ENCODE measurements around the gene B4GALNT1. TPM values are rescaled to one million over a fixed set of nuclear protein-coding genes. Genes with fewer than 3 reads are reported as not detected.
A peak's percentile ranks its signal among the peaks of the same experiment; 100 is the strongest.

The B4GALNT1 gene
- total RNA-seq, 2 experiments from 2014 or later = 2.4 to 8.2 TPM

- Mint-ChIP-seq H3K27ac (no peak overlapping the region), H3K9me3 (ENCODE audit: low read depth) (no peaks in the 10 kb centered on the region), H3K27me3 (peaks cover 82% of the 10 kb centered on the region), H3K4me1 (peaks cover 13% of the 10 kb centered on the region), H3K4me3 (no peak overlapping the region), H3K36me3 (no peaks in the 10 kb centered on the region)
- DNase-seq (no peak), ATAC-seq (peak; percentile 31)
- CTCF ChIA-PET = interaction anchor here (1.0 to 10.7 kb wide), 4 partner anchors 13 to 32 kb away, joined by 3 to 148 read pairs (median 6); partner anchors contain the start of genes B4GALNT1 and PIP4K2C
Observed at GRCh38 chr12:57614178-57614947, 18.6 kb downstream of the B4GALNT1 start.

- no peak overlapping the region for H3K27ac Mint-ChIP-seq
Observed at GRCh38 chr12:57613427-57614109, 19.4 kb downstream of the B4GALNT1 start.

GRCh38 chr12:57612711-57613426 is 20.1 kb downstream of the B4GALNT1 start:
- Mint-ChIP-seq H3K4me3 (no peak overlapping the region), H3K27me3 (peaks cover 67% of the 10 kb centered on the region), H3K27ac (no peak overlapping the region), H3K36me3 (no peaks in the 10 kb centered on the region), H3K4me1 (peaks cover 11% of the 10 kb centered on the region), H3K9me3 (ENCODE audit: low read depth) (no peaks in the 10 kb centered on the region)
- DNase-seq (no peak), ATAC-seq (no peak)
- CTCF ChIA-PET = interaction anchor here (1.1 to 10.7 kb wide), 6 partner anchors 9 to 30 kb away, joined by 3 to 148 read pairs (median 5); partner anchors contain the start of genes B4GALNT1 and PIP4K2C

More at GRCh38 chr12:57613427-57614109, 19.4 kb downstream of the B4GALNT1 start:
- Mint-ChIP-seq H3K9me3 (ENCODE audit: low read depth) (no peaks in the 10 kb centered on the region), H3K4me3 (no peak overlapping the region), H3K27me3 (peaks cover 74% of the 10 kb centered on the region), H3K4me1 (peaks cover 11% of the 10 kb centered on the region), H3K36me3 (no peaks in the 10 kb centered on the region)
- CTCF ChIA-PET = interaction anchor here (1.0 to 10.7 kb wide), 5 partner anchors 10 to 31 kb away, joined by 3 to 148 read pairs (median 4); partner anchors contain the start of genes B4GALNT1 and PIP4K2C
- ATAC-seq (no peak), DNase-seq (no peak)

DNA sequence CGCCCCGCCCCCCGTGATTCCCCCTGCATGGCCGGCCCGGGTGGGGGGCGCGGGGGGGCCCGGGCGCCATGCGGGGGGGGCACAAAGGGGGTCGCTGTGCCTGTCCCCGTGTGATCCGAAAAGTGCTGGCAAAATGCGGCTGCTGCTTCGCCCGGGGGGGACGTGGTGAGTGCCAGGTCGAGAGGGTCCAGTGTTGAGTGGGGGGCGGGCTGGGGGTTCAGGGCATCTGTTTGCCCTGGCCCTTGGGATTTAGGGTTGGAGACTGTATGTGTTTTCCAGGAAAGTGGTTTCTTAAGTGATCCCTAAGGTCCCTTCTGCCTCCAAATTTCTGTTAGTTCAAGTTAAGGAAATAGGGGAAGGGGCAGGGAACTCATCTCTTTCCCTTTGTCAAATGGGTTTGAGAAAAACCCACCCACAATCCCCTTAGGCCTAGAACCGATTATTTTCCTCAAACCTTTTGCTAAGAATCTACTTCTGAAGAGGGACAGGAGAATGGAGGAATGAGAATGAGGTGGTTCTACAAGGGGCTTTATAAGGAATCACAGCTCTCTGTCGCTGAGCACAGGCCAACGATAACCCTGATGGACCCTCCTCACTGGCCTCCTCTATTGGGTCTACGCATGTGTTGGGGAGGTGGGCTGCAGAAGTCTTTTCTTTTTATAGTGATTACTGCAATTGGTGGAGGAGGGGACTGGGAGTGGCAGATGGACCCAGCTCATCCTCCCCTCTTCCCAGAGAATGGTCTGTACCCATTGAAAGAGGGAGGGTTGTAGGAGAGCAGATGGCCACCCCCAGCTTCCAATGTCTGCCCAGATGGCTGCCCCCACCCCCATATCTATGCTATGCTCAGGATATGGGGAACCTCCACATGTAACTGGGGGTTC is 20.9 kb downstream of the B4GALNT1 start:
- DNase-seq (no peak), ATAC-seq (no peak)
- no peak overlapping the region for H3K27ac Mint-ChIP-seq
- no peaks in the 10 kb centered on the region for H3K9me3 Mint-ChIP-seq (ENCODE audit: low read depth)
- peaks cover 59% of the 10 kb centered on the region for H3K27me3 Mint-ChIP-seq
- no peaks in the 10 kb centered on the region for H3K36me3 Mint-ChIP-seq
- H3K4me1 Mint-ChIP-seq = peaks cover 11% of the 10 kb centered on the region
- peak overlapping the region; percentile 53 for H3K4me3 Mint-ChIP-seq
- CTCF ChIA-PET = interaction anchor here (1.0 to 2.0 kb wide), 5 partner anchors 9 to 91 kb away, joined by 3 to 7 read pairs (median 4); partner anchors contain the start of gene DDIT3

GRCh38 chr12:57611108-57611826 is 21.7 kb downstream of the B4GALNT1 start, which contains the start of gene ARHGEF25:
ARHGEF25 (plus strand) TSS chr12:57611435; CDS start chr12:57611895, 460 bp downstream.
- H3K27ac Mint-ChIP-seq = no peak within 1 kb of the TSS
- ATAC-seq = peak; percentile 83
- peaks cover 11% of the 10 kb centered on the region for H3K4me1 Mint-ChIP-seq
- peaks cover 52% of the 10 kb centered on the region for H3K27me3 Mint-ChIP-seq
- H3K9me3 Mint-ChIP-seq (ENCODE audit: low read depth) = no peaks in the 10 kb centered on the region
- H3K4me3 Mint-ChIP-seq = peak within 1 kb of the TSS; percentile 53
- DNase-seq = peak; percentile 56
- CTCF ChIA-PET = interaction anchor here (0.6 to 2.0 kb wide), 4 partner anchors 10 to 170 kb away, joined by 3 to 7 read pairs (median 4); partner anchors contain the start of gene DDIT3
- no peaks in the 10 kb centered on the region for H3K36me3 Mint-ChIP-seq

GRCh38 chr12:57610554-57611107 is 22.4 kb downstream of the B4GALNT1 start:
- ATAC-seq (no peak), DNase-seq (no peak)
- peak overlapping the region; percentile 35 for H3K4me3 Mint-ChIP-seq

GRCh38 chr12:57609781-57610553 is 23.0 kb downstream of the B4GALNT1 start:
- ATAC-seq (no peak), DNase-seq (no peak)
- no peaks in the 10 kb centered on the region for H3K9me3 Mint-ChIP-seq (ENCODE audit: low read depth)
- H3K27ac Mint-ChIP-seq = no peak overlapping the region
- no peaks in the 10 kb centered on the region for H3K36me3 Mint-ChIP-seq
- peaks cover 19% of the 10 kb centered on the region for H3K4me1 Mint-ChIP-seq
- CTCF ChIA-PET = interaction anchor here (1.3 to 2.4 kb wide), 3 partner anchors 10 to 19 kb away, joined by 4 to 7 read pairs (median 5); partner anchors contain the start of gene PIP4K2C
- peaks cover 40% of the 10 kb centered on the region for H3K27me3 Mint-ChIP-seq
- peak overlapping the region; percentile 35 for H3K4me3 Mint-ChIP-seq

More at GRCh38 chr12:57610554-57611107, 22.4 kb downstream of the B4GALNT1 start:
- CTCF ChIA-PET = interaction anchor here (0.6 to 2.0 kb wide), 4 partner anchors 10 to 170 kb away, joined by 3 to 7 read pairs (median 5); no protein-coding TSS in a partner anchor
- Mint-ChIP-seq H3K4me1 (peaks cover 13% of the 10 kb centered on the region), H3K9me3 (ENCODE audit: low read depth) (no peaks in the 10 kb centered on the region), H3K27ac (no peak overlapping the region), H3K27me3 (peaks cover 46% of the 10 kb centered on the region), H3K36me3 (no peaks in the 10 kb centered on the region)

DNA sequence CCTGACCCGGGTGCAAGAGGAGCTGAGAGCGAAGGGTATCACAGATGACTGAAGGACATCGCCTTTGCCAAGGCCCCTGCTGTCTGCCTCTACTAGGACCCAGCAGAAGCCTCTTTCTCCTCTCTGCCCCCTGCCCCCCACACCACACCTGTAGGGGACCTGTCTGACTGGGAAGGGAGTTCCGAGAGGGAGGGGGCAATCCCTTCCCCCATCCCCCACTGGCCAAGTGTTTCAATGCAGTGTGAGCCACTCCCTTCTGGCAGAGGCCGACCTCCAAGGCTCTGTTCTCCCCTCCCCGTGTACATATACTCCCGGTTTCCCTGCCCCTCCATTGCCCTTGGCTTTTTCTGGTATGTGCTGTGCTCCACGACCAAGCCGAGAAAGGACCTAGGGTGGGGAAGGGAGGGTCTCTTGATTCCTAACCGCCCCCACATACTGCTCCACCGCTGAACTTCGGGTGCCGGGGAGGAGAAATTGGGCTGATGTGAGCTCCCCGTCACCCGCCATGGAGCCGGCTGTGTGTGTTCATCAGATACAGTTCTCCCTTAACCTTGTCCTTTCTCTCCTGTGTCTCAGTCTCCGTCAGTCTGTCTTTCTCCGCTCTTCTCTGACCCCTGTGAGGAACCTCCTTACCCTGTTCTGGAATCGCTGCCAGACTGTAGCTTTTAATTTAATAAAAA is 23.8 kb downstream of the B4GALNT1 start:
- no peak for DNase-seq
- no peak overlapping the region for H3K27ac Mint-ChIP-seq
- CTCF ChIA-PET = interaction anchor here (1.1 to 2.4 kb wide), 5 partner anchors 10 to 25 kb away, joined by 4 to 11 read pairs (median 5); partner anchors contain the start of gene PIP4K2C
- peaks cover 17% of the 10 kb centered on the region for H3K4me1 Mint-ChIP-seq
- H3K4me3 Mint-ChIP-seq = no peak overlapping the region
- ATAC-seq = no peak
- H3K27me3 Mint-ChIP-seq = peaks cover 33% of the 10 kb centered on the region
- no peaks in the 10 kb centered on the region for H3K36me3 Mint-ChIP-seq
- no peaks in the 10 kb centered on the region for H3K9me3 Mint-ChIP-seq (ENCODE audit: low read depth)

DNA sequence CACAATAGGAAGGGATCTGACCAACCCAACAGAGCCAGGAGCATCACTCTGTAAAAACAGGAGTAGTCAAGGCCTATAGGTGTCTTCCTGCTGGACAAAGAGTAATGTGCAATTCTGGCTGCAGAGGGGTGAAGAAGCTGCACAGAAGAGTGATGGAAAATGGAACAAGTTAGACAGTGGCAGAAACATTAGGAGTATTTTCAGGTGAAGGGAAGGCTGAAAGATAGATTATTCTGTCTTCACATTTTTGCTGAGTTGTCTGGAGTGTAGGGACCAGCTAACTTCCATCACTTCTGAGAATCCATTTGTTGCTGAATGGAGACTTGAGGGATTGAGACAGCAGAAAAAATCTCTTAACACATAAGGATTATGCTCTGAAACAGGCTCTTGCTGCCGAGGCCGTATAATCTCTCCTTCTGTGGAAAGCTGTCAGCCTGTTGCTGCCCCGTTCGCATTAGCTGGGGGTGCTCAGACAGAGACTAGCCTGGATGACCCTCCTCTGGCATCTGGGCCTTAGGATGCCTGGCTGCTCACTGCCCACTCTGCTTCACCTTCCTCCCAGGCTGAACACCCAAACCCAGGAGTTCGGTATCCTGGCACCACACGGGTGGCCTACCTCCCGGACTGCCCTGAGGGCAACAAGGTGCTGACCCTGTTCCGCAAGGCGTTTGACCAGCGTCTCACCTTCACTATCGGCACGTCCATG is 24.9 kb downstream of the B4GALNT1 start:
- CTCF ChIA-PET = interaction anchor here (0.9 to 2.4 kb wide), 6 partner anchors 12 to 51 kb away, joined by 3 to 11 read pairs (median 5); partner anchors contain the start of gene PIP4K2C
- Mint-ChIP-seq H3K27ac (no peak overlapping the region), H3K27me3 (peaks cover 22% of the 10 kb centered on the region), H3K4me3 (no peak overlapping the region), H3K9me3 (ENCODE audit: low read depth) (no peaks in the 10 kb centered on the region), H3K4me1 (peaks cover 23% of the 10 kb centered on the region), H3K36me3 (peaks cover 1% of the 10 kb centered on the region)
- DNase-seq (no peak), ATAC-seq (no peak)

- H3K4me1 Mint-ChIP-seq = peaks cover 22% of the 10 kb centered on the region
- DNase-seq (no peak), ATAC-seq (no peak)
- H3K9me3 Mint-ChIP-seq (ENCODE audit: low read depth) = no peaks in the 10 kb centered on the region
- H3K4me3 Mint-ChIP-seq = no peak overlapping the region
- CTCF ChIA-PET = interaction anchor here (1.0 to 2.5 kb wide), 3 partner anchors 10 to 23 kb away, joined by 3 to 9 read pairs (median 3); no protein-coding TSS in a partner anchor
- peaks cover 8% of the 10 kb centered on the region for H3K36me3 Mint-ChIP-seq
- no peak overlapping the region for H3K27ac Mint-ChIP-seq
- H3K27me3 Mint-ChIP-seq = peaks cover 9% of the 10 kb centered on the region
Observed at GRCh38 chr12:57606821-57607220, 26.2 kb downstream of the B4GALNT1 start.
